K562 (cell line): Measurements from ENCODE around the gene GATAD2B. TPM values are rescaled to one million over a fixed set of nuclear protein-coding genes. Genes with fewer than 3 reads are reported as not detected.

ENCODE experiments used
- CC2D1A ChIP-seq: fragments of 450-650 bp; IDR thresholded peaks from 2 replicates; pipeline ENCODE4 v1.6.1; 2017; ENCODE audit warnings: mild to moderate bottlenecking
- CCNT2 ChIP-seq: IDR thresholded peaks from 2 replicates; pipeline ENCODE4 v1.6.1; 2011; ENCODE audit warnings: borderline replicate concordance, low read depth, mild to moderate bottlenecking, moderate library complexity, mixed read lengths, low read length; ENCODE audit not compliant: insufficient read length; ENCODE audit errors: extremely low read depth
- GTF2E2 ChIP-seq: fragments of 200-800 bp; sonication (Bioruptor generic); IDR thresholded peaks from 2 replicates; pipeline ENCODE4 v1.6.1; 2016; ENCODE audit warnings: missing genetic modification characterization, missing compliant biosample characterization
- HEY1 ChIP-seq: fragments of 250-450 bp; sonication (Bioruptor Pico); IDR thresholded peaks from 2 replicates; pipeline ENCODE4 v1.5.0; 2020; ENCODE audit warnings: mild to moderate bottlenecking, moderate library complexity, borderline replicate concordance
- JUNB ChIP-seq: fragments of 450-650 bp; formaldehyde crosslinking; conservative IDR thresholded peaks from 2 replicates; pipeline ENCODE4 v1.4.0; 2020; ENCODE audit warnings: mild to moderate bottlenecking
- KAT2B ChIP-seq: IDR thresholded peaks from one replicate; pipeline ENCODE4 v1.6.1; 2012; ENCODE audit warnings: low read depth, mild to moderate bottlenecking, control low read depth, inconsistent platforms, low read length, moderate library complexity
- MCM2 ChIP-seq: fragments of 450-650 bp; IDR thresholded peaks from 2 replicates; pipeline ENCODE4 v1.6.1; 2017; ENCODE audit warnings: low read depth, mild to moderate bottlenecking
- PBX2 ChIP-seq, 2 experiments: IDR thresholded peaks in 1 of 2; conservative IDR thresholded peaks in 1 of 2; 2 replicates each; pipeline ENCODE4 v1.6.1; 2016; ENCODE audit warnings: low read depth in 2 of 2, mild to moderate bottlenecking in 1 of 2, missing compliant biosample characterization in 1 of 2, missing genetic modification characterization in 1 of 2, moderate library complexity in 1 of 2
- POLR3A ChIP-seq: IDR thresholded peaks from 2 replicates; pipeline ENCODE4 v1.6.1; 2011; ENCODE audit warnings: borderline replicate concordance, mild to moderate bottlenecking, moderate library complexity; ENCODE audit not compliant: insufficient read length, insufficient read depth; ENCODE audit errors: extremely low read depth
- RUNX1 ChIP-seq: sonication (generic); IDR thresholded peaks from 2 replicates; pipeline ENCODE4 v1.6.1; 2016; ENCODE audit warnings: antibody characterized with exemption, low read depth
- SMAD3 ChIP-seq: fragments of 450-650 bp; formaldehyde crosslinking; conservative IDR thresholded peaks from 2 replicates; pipeline ENCODE4 v1.4.0; 2020; ENCODE audit warnings: mild to moderate bottlenecking
- SNIP1 ChIP-seq: fragments of 450-650 bp; IDR thresholded peaks from 2 replicates; pipeline ENCODE4 v1.7.1; 2017; ENCODE audit warnings: low read depth, mild to moderate bottlenecking
- TCF7L2 ChIP-seq: fragments of 150-350 bp; IDR thresholded peaks from 2 replicates; pipeline ENCODE4 v1.6.1; 2016; ENCODE audit warnings: low read depth, mild to moderate bottlenecking, low read length, moderate library complexity
- THRB ChIP-seq: fragments of 450-650 bp; formaldehyde crosslinking; conservative IDR thresholded peaks from 2 replicates; pipeline ENCODE4 v1.4.0; 2022; ENCODE audit warnings: mild to moderate bottlenecking, missing genetic modification characterization
- XRCC5 ChIP-seq: fragments of 200-400 bp; formaldehyde crosslinking; IDR thresholded peaks from 2 replicates; pipeline ENCODE4 v1.6.1; 2017; ENCODE audit warnings: low read depth, mild to moderate bottlenecking, low read length
- ZNF347 ChIP-seq: fragments of 450-650 bp; formaldehyde crosslinking; IDR thresholded peaks from 2 replicates; pipeline ENCODE4 v1.4.0; 2020; ENCODE audit warnings: low read depth, mild to moderate bottlenecking, moderate library complexity
- ZNF445 ChIP-seq: fragments of 250-450 bp; sonication (Bioruptor Pico); IDR thresholded peaks from 2 replicates; pipeline ENCODE4 v1.4.0; 2020; ENCODE audit warnings: low read depth, mild to moderate bottlenecking, moderate library complexity
- polyA plus RNA-seq, 8 experiments: library from polyadenylated mRNA; depleted of rRNA in 4 of 8; stranded (reverse) in 5 of 8; unstranded in 3 of 8; fragments of >200 nt; fragmentation: Nextera tagmentation in 2 of 8; fragmentation: Illumina TruSeq in 1 of 8; extraction: Ambion mirVana in 2 of 8; extraction: Trizol in 1 of 8; gene quantifications; 2 replicates each; pipeline versions ENCODE4 v1.2.1 to v1.2.3, GENCODE V29; 2011 to 2014; ENCODE audit warnings: inconsistent platforms in 1 of 8, missing spikeins in 1 of 8
- total RNA-seq, 7 experiments: library from RNA; depleted of rRNA in 6 of 7; stranded (reverse); fragments of >200 nt in 6 of 7; fragmentation: Illumina TruSeq in 2 of 7; extraction: Trizol in 2 of 7; gene quantifications; 2 replicates each; pipeline versions ENCODE4 v1.2.1 to v1.2.3, GENCODE V29; 2011 to 2021; ENCODE audit warnings: low replicate concordance in 1 of 7
- TF ChIP-seq, protein P1 (sequence below): fragments of 200-800 bp; sonication (Bioruptor generic); IDR thresholded peaks from 2 replicates; pipeline ENCODE4 v1.6.1; 2017; ENCODE audit warnings: missing genetic modification characterization, missing compliant biosample characterization
- TF ChIP-seq, protein P2 (sequence below): IDR thresholded peaks from 2 replicates; pipeline ENCODE4 v1.6.1; 2011; ENCODE audit warnings: borderline replicate concordance, low read depth, mild to moderate bottlenecking, moderate library complexity, low read length; ENCODE audit not compliant: insufficient read depth, poor library complexity, severe bottlenecking

Gene GATAD2B
- total and polyA plus RNA-seq, 9 of the 15 experiments (the other 6 are each of a cell fraction or from before 2014, with no cell fraction given): 1.5 to 40.2 (median 4.9) TPM

GRCh38 chr1:153963030-153963849, 40.5 kb upstream of the GATAD2B start, which contains the start of gene SLC39A1 (continued):
- TF ChIP-seq RUNX1 (no peak), XRCC5 (no peak), CC2D1A (no peak), POLR3A (no peak), SMAD3 (CRISPR knock-in tag) (no peak), GTF2E2 (no peak), THRB (CRISPR knock-in tag) (no peak), PBX2 (CRISPR knock-in tag; IDR thresholded peaks at IDR 0.05; ENCODE audit: low read depth) (peak; percentile 86), PBX2 (tag; conservative IDR thresholded peaks at IDR 0.05; ENCODE audit: low read depth) (peak; percentile 96), KAT2B (no peak), SNIP1 (no peak), HEY1 (CRISPR knock-in tag) (no peak), CCNT2 (peak; percentile 35), JUNB (no peak), ZNF445 (no peak), ZNF347 (no peak), TCF7L2 (no peak), MCM2 (no peak)
- TF ChIP-seq, protein P1, sequence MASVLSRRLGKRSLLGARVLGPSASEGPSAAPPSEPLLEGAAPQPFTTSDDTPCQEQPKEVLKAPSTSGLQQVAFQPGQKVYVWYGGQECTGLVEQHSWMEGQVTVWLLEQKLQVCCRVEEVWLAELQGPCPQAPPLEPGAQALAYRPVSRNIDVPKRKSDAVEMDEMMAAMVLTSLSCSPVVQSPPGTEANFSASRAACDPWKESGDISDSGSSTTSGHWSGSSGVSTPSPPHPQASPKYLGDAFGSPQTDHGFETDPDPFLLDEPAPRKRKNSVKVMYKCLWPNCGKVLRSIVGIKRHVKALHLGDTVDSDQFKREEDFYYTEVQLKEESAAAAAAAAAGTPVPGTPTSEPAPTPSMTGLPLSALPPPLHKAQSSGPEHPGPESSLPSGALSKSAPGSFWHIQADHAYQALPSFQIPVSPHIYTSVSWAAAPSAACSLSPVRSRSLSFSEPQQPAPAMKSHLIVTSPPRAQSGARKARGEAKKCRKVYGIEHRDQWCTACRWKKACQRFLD (CRISPR knock-in tag): no peak
- TF ChIP-seq, protein P2, sequence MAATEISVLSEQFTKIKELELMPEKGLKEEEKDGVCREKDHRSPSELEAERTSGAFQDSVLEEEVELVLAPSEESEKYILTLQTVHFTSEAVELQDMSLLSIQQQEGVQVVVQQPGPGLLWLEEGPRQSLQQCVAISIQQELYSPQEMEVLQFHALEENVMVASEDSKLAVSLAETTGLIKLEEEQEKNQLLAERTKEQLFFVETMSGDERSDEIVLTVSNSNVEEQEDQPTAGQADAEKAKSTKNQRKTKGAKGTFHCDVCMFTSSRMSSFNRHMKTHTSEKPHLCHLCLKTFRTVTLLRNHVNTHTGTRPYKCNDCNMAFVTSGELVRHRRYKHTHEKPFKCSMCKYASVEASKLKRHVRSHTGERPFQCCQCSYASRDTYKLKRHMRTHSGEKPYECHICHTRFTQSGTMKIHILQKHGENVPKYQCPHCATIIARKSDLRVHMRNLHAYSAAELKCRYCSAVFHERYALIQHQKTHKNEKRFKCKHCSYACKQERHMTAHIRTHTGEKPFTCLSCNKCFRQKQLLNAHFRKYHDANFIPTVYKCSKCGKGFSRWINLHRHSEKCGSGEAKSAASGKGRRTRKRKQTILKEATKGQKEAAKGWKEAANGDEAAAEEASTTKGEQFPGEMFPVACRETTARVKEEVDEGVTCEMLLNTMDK: no peak
